DMS153 treated with DMSO at 0.1 percent for 48 hours (cell line): ENCODE data around the gene GPR82.
"Not testable (repeated sequence)": the region's sequence is repeated elsewhere in the genome, so short reads cannot be mapped to it uniquely, and the experiment has no call there.

Source experiments
- DNase-seq: peaks from one replicate; lab custom pipeline; 2025; ENCODE audit not compliant: unreplicated experiment; lab: John Stamatoyannopoulos, UW

GPR82 gene, protein sequence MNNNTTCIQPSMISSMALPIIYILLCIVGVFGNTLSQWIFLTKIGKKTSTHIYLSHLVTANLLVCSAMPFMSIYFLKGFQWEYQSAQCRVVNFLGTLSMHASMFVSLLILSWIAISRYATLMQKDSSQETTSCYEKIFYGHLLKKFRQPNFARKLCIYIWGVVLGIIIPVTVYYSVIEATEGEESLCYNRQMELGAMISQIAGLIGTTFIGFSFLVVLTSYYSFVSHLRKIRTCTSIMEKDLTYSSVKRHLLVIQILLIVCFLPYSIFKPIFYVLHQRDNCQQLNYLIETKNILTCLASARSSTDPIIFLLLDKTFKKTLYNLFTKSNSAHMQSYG

DNA sequence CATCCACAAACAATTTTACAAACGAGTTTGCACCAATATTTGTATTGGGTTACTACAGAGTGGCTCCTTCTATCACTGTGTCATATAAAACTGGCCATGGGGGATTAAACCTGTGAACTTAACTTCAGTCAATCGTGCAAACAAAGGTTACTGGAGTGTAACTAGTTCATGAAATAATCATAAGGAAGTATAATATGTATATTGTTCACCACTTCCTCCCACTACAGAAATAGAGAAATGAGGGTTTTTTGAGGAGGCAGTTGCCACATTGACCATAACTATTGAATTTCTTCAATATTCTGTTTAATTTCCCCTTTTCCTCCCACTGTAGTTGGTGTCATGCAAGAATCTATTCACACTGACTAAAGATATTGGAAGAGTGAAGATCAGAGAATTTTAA, at the start of gene GPR82:
Gene GPR82 (plus strand): TSS at position 356 of the 400 bp plus-strand sequence. CDS start 2,846 bp downstream, outside the sequence.
- DNase-seq = no peak

DNA sequence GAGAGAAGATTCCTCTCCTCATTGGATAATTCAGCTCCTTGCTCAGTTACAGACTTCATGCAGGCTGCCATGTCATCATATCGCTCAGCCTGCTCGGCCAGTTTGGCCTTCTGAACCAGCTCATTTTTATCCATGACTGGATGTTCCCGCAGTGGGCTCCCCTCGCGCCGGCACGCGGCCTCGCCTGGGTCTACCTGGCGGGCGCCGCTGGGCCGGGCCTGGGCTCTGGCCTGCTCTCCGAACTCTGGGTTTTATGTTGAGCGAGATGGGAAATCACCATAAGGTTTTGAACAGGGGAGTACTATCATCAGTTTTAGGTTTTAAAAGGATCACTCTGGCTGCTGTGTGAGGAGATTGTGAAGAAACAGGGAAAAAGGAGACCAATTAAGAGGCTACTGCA, 47.6 kb upstream of the GPR82 start:
- DNase-seq = not testable (repeated sequence)

DNA sequence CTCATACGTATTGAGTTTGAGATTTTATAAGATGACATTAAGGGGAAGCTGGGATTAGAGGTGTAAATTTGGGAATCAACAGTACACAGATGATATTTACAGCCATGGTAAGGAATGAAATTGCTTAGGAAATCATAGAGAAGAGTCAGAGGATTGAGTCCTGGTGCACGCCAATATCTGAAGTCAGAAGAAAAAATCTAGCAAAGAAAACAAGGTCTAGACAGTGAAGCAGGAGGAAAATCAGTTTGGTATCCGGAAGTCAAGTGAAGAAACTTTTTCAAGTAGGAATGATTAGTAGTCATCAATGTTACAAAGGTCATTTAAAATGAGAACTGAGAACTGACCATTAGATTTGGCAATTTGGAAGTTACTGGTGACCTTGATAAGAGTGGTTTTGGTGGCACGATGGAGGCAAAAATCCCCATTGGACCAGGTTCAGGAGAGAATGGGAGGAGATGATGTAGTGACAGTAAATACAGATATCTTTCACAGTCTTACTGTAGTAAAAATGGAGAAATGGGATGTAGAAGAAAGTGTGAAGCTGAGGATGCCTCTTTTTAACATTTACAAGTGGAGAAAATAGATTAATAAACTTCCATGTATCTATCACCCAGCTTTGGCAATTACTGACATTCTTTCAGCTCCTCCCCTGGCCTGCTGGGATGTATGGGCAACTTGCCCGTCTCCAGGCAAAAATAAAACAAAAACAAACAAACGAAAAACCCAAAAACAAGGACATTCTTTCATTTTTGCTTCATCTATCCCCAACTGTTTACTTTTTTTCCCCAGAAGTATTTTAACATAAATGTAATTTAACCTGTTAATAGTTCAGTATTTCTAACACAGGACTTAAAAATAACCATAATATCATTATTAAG, 46.6 kb upstream of the GPR82 start:
- DNase-seq = no peak

DNA sequence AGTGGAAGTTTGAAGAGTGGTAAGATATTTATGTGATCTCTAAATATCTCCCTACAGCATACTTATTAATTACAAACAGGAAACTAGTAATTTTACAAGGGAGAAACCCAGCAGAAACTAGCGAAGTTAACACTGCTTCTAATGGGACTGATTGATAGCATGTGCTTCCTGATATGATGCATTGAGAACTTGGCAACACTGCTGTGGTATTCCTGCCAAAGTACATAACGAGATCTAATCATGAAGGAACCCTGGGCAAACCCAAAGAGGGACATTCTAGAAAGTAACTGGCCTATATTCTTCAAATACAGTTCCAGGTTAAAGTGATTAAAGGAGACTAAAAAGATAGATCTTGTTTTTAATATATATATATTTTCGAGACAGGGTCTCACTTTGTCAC, 39.8 kb upstream of the GPR82 start:
- no peak for DNase-seq

DNA sequence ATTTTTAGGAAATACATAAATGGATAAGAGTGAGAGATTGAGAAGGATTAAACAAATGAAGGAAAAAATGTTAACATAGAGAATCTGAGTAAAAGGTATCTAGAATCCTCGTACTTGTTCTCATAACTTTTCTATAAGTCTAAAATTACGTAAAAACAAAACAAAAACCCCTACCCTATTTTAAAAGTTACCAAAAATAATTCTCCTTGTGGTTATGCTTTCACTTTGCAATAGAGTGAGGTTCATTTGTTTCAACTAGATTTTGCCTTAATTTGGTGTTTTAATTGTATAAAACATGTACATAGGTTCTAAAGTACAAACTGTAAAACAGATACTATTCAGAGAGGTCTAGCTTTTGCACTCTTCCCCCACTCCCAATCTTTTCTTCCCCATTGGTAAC, 39.0 kb upstream of the GPR82 start:
- no peak for DNase-seq

DNA sequence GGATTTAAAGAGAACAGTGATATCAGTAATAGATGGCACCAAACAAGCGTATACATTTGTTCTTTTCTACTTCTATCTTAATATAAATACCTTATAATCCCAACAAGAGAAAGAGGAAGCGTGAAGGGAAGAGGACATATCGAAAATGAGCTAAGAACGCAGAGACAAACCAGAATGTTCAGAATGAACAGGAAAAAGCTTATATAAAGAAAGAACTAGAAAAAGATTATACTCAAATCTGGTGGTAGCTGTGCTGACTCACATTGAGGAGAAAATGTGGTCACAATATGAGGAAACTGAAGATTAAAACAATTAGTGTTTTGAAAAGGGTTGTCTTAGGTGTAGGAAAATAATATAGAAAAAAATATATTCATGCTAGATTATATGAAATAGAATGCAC, 37.2 kb upstream of the GPR82 start:
- no peak for DNase-seq

DNA sequence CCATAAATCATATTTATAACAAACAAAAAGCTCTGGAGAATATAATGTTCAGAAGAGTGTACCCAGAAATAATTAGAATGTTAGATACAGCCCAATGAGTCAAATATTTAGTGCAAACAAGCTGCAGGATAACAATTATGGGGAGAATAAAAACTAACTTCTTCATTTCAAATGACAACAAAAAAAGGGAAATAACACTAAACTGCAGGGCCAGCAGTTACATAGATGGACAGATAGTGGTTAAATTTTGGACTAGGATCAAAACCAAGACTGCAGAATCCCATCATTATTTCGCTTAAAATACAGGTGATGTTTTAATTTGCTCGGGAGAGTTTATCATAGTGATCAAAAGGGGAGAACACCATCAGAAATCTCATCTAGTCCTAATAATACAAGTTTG, 35.8 kb upstream of the GPR82 start:
- DNase-seq = no peak

DNA sequence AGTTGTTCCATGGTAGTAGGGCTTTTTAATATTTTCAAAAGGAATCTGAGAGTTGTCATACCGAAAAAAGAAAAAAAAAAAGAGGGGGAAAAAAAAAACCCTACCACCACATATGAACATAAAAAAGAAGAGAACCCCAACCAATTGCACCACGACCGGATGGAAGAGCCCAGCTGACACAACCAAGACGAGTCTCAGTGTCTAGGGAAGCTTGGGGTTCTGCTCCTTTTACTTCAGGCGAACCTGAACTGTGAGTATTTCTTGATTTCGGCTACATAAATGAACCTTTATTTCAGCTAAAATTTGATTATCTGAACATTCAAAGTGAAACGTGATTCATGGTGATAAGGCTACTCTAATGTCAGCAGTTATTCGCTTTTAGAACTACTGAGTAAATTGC, 35.1 kb upstream of the GPR82 start, which contains the start of gene GPR34:
Gene GPR34 (plus strand): TSS at position 139 of the 400 bp plus-strand sequence. CDS start 6,661 bp downstream, outside the sequence.
- no peak for DNase-seq

DNA sequence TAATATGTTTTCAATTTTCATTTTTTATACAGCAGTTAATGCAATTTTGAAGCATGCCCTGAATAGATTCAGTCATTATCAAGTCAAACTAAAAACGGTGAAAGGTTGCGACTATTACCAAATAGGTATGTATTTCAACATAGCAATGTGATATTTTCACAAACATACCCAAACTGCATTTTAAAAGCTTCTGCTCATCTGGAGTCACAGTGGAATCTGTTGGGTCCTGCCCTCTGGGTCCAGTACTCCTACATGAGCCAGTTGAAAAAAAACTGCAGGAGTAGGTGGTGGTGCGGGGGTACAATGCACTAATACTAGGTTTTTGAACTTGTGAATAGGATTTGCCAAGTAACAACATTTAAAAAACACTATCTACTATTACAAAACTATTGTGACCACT, 34.3 kb upstream of the GPR82 start:
- DNase-seq = no peak

DNA sequence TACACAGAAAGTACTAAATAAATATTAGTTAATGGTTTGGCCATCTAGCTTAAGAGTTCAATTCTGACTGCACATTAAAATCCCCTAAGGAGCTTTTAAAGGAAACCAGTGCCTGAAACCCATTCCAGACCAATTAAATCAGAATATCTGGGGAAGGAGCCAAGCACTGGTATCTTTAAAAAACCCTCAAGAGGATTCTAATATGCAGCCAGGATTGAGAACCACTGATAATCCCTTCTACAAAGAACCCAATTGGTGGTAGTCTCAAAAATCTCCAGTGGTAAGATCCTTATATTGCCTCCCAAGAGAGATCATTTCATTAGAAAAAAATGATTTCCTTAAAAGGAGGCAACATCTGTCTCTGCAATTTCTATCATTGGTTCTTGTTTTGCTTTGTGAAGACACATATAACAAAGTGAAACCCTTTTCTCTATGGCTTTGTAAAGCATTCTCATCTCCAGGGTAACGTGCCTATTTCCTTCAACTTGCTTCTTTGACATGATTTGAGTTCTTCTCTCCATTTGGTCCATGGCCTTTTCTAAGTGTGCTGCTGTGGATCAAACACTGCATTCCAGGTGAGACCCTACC, 31.7 kb upstream of the GPR82 start:
- no peak for DNase-seq

DNA sequence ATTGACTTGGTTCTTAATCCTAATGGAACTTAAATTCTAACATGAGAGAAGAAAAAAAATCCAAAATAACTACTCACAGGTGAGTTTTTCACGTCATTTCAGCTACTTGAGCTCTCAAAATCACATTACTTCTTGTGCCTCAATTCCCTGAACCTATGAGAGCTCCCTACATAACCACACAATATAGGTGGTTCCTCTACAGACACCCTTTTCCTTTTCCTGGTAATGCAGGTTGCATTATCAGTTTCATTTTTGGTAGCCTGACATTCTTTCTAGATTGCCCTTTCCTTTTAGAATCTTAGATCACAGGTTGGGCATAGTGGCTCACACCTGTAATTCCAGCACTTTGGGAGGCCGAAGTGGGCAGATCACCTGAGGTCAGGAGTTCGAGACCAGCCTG, 31.0 kb upstream of the GPR82 start:
- DNase-seq = no peak

DNA sequence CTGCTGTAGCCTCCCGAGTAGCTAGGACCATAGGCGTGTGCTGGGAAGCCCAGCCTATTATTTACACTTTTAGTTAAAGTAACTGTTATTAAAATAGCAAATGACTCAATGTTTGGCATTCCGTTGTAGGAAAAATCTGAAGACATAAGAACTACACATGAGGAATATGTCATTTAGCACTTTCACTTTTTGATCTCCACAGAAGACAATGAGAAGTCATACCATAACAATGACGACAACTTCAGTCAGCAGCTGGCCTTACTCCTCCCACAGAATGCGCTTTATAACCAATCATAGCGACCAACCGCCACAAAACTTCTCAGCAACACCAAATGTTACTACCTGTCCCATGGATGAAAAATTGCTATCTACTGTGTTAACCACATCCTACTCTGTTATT, 28.6 kb upstream of the GPR82 start:
- no peak for DNase-seq

DNA sequence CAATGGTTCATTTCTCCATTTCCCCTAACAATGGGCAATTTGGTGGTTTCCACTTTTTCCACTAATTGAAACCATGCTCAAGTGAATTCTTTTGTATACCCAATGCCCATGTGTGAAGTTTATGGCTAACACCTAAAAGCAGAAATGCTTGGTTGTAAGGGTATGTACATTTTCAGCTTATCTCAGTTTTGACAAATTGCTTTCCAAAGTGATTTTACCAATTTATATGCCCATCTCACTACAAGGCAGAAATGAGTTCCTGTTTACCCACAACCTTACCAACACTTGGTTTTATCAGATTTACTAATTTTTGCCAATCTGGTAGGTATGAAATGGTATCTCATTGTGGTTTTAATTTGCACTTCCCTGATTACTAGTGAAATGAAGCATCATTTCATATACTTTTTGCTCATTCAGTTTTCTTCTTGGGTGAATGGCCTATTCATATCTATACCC, 20.4 kb upstream of the GPR82 start:
- DNase-seq = no peak

DNA sequence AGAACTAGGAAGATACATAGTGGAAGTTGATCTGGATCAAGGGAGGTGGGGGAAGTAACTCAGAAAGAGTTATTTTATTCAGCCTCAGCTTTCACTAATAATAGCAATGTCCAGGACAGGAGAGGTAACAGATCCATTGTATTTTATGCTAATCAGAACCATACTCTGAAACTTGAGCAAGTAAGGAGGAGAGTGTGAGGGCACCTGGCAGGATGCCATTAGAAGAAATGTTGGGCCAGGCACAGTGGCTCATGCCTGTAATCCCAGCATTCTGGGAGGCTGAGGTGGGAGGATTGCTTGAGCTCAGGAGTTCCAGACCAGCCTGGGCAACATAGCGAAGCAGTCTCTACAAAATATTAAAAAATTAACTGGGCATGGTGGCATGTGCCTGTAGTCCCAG, 18.9 kb upstream of the GPR82 start:
- no peak for DNase-seq

DNA sequence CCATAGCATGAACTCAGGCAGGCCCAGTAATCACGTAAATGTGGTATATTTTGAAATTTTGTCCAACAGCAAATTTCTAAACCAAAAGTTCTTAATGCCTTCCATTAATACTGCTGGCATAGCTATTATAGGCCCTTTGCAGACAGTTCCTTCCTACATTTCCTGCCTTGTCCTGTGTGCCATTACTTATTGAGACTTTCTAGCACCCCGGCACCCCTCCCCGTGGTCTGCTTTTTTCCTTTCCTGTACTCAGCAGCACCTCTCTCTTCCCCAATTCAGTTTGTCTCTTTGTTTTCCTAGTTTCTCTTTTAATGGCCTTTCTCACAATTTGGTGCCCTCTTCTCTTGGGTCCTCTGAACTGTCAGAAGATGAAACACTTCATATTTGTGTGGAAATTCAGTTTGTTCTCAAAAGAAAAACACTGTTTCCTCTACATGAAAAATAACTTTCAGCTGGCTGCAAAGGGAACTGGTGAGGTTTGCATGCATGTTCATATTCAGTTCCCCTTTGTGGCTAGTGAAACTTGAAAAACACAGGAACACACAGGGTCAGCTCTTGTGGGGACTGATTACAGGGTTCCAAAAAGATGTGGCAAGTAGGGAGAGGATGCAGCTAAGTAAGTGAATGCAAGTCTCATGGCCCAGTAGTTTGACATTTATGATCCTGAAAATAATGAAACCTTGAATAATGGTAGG, 18.2 kb upstream of the GPR82 start:
- no peak for DNase-seq

DNA sequence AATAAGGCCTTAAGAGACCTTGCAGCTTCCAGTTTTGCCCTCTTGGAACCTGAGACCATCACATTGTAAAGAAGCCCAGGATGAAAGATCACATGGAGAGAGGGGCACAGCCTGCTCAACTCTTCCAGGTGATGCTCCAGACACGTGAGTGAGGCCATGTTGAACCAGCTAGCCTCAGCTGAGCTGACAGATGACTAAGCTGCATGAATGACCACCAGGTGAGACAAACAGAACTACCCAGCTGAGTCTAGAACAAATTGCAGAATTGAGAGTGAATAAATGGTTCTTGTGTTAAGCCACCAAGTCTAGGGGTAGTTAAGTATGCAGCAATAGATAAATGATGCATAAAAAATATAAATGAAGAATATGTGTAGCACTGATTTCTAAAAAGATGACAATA, 16.8 kb upstream of the GPR82 start:
- no peak for DNase-seq

DNA sequence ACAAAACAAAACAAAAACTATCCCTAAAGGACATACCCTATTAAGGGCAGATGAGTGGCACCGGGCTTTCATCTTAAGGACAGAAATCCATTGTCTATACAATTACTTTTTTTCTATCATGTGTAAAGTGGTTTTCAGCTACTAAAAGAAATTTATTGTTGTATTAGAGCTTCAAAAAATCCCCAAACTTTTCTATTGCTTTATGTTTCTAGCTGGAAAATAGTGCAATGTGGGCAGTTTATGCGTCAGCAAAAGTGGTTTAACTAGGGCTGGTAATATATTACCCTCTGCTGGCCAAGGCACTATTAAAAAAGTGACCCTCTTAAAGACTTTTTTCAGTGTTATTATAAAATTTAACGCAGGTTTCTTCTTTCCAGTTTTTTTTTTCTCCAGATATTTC, 15.5 kb upstream of the GPR82 start:
- DNase-seq = no peak

DNA sequence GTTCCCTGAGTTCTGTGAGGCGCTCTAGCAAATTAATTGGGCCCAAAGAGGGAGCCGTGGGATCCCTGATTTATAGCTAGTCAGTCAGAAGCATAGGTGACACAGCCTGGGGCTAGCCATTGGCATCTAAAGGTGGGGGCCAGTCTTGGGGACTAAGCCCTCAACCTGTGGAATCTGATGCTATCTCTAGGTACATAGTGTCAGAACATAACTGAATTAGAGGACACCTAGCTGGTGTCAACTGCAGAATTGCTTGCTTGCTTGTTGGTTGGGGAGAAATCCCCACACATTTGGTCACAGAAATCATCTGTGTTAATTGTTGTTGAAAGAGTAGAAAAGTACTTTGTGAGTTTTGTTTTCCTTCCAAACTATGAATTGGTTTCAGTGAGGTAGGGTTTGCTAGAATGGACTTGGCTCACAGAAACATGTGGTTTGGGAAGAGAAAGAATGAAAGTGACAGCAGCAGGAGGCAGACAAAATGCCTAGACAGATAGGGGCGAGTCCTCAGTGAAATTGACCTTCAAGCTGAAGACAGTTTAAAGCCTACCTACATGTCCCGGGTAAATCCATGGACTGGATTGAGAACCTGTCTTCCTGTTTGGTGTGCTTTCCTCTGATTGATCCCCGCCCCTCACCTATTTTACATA, 12.8 kb upstream of the GPR82 start:
- no peak for DNase-seq

DNA sequence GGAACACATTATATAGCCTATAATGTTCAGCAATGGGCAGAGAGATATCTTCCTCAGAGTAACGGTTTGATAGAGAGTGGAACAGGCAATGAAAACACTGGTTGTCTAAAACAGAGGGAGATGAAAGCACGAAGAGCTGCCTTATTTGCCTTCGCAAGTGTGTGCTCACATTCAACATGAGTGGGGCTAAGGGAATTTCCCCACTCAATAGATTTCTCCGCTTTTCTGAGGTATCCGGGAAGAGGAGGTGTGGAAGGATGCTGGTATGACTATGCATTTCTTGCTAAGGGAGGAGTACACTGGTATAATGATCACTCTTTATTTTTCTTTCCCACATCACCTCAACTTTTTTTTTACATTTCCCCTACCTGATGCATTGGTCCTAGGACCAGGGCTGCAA, 7.8 kb upstream of the GPR82 start:
- no peak for DNase-seq

DNA sequence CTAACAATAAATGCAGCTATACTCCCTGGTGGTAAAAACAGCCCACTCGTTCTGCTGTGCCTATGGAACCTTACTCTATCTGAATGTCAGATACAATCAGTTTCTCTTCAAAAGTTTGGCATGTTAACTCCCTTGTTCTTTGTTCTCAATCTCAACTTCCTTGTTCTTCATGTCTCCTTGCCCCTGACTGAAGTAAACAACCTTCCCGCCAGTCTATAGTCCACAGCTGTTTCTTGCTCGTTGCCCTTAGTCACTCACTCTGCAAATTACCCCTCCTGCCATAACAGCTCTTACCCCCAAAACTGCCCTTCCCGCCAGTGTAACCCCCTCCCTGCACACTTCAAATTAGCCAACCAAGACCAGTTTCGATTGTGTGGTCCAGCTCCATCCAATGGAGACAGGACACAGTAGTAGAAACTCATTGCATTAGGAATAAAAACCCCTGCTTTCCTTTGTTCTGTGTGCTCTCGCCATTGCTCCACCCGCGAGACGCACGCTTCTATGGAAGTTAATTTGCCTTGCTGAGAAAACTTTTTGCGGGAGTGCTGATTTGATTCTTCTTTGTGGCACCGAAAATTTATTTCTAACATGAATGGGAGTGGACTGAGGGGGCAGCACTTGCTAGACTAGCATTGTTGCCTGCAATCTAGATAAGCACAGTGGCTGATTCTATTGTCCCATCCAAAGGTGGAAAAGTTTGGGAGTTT, 7.1 kb upstream of the GPR82 start:
- no peak for DNase-seq
